Tracheal epithelial cell (primary cell): Measurements from ENCODE around the gene LAMC1. TPM values are rescaled to one million over a fixed set of nuclear protein-coding genes. Genes with fewer than 3 reads are reported as not detected.

Experiments used
- total RNA-seq: library from RNA; depleted of rRNA; stranded (reverse); fragments of >200 nt; gene quantifications from 2 replicates; pipeline ENCODE4 v1.2.1, GENCODE V29; 2014

LAMC1 gene
- 146 and 152 TPM in 2 replicates for total RNA-seq

GRCh38 chr1:183023146-183023600 is at the start of gene LAMC1:
Gene LAMC1 (plus strand): TSS chr1:183023420. CDS start chr1:183023717, 297 bp downstream.

DNA sequence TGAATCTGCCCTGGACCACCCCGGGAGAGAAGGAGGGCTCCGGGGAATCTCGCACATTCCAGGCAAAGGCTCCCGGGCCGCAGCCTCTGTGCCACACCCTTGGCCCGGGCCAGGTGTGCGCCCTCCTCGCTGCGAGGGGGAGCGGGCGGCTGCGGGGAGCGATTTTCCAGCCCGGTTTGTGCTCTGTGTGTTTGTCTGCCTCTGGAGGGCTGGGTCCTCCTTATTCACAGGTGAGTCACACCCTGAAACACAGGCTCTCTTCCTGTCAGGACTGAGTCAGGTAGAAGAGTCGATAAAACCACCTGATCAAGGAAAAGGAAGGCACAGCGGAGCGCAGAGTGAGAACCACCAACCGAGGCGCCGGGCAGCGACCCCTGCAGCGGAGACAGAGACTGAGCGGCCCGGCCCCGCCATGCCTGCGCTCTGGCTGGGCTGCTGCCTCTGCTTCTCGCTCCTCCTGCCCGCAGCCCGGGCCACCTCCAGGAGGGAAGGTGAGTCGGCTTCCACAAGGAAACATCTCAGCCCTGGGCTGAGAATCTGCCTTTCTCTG is 162.8 kb downstream of the LAMC1 start, which contains the start of gene LAMC2:
LAMC2 (plus strand) TSS at position 324 of the 550 bp plus-strand sequence; CDS start at position 413, 89 bp downstream.

Other genes starting within 250 kb of the LAMC1 start
- gene NPL, start 233.6 kb upstream of the LAMC1 start, total RNA-seq = 2.8 and 2.9 TPM in 2 replicates
- gene DHX9, start 184.1 kb upstream of the LAMC1 start, total RNA-seq = 92.9 and 109 TPM in 2 replicates
- gene SHCBP1L, start 70.3 kb upstream of the LAMC1 start, total RNA-seq = not detected in 2 replicates
- gene LAMC2, start 162.8 kb downstream of the LAMC1 start, total RNA-seq = 656 and 1,907 TPM in 2 replicates